ENCODE results near the gene CATSPER2. TPM values are rescaled to one million over a fixed set of nuclear protein-coding genes. Genes with fewer than 3 reads are reported as not detected.

CATSPER2 gene
- total RNA-seq, 3 donors from 2014 or later: 1.8 to 10.2 (median 6.6) TPM

Other genes with a start within 250 kb of the CATSPER2 start
- gene TP53BP1, start 155.7 kb downstream of the CATSPER2 start, total RNA-seq: 10 to 100 TPM; 30.1 to 65.5 (median 60.9) TPM
- gene MAP1A, start 131.2 kb downstream of the CATSPER2 start, total RNA-seq: 10 to 100 TPM in 1 of 3 donors, 1 to 10 TPM in 2; 2.8 to 12.8 (median 8.8) TPM
- 10 to 100 TPM; 11.4 to 75.4 (median 33.2) TPM for gene PPIP5K1, start 58.6 kb downstream of the CATSPER2 start, total RNA-seq
- gene CKMT1B, start 54.8 kb downstream of the CATSPER2 start, total RNA-seq: 1 to 10 TPM in 2 of 3 donors, not detected in 1; 2.6 to 5.7 TPM
- 1 to 10 TPM in 2 of 3 donors, under 1 TPM in 1; 0.64 to 2.0 (median 1.3) TPM for gene STRC, start 30.0 kb downstream of the CATSPER2 start, total RNA-seq
- gene CKMT1A, start 45.0 kb upstream of the CATSPER2 start, total RNA-seq: 1 to 10 TPM in 1 of 3 donors, under 1 TPM in 1, not detected in 1; 0.66 to 2.0 TPM
- gene PDIA3, start 97.6 kb upstream of the CATSPER2 start, total RNA-seq: 100 to 1,000 TPM; 107 to 125 (median 109) TPM
- gene ELL3, start 128.1 kb upstream of the CATSPER2 start, total RNA-seq: 10 to 100 TPM in 1 of 3 donors, 1 to 10 TPM in 2; 5.2 to 14.5 (median 9.0) TPM
- gene SERF2, start 143.5 kb upstream of the CATSPER2 start, total RNA-seq: 100 to 1,000 TPM; 653 to 916 (median 695) TPM
- gene SERINC4, start 151.4 kb upstream of the CATSPER2 start, total RNA-seq: under 1 TPM in 1 of 3 donors, not detected in 2; 0.16 TPM
- gene HYPK, start 151.8 kb upstream of the CATSPER2 start, total RNA-seq: 10 to 100 TPM in 2 of 3 donors, 1 to 10 TPM in 1; 9.5 to 17.7 (median 11.2) TPM
- gene MFAP1, start 175.8 kb upstream of the CATSPER2 start, total RNA-seq: 10 to 100 TPM; 14.4 to 26.3 (median 15.7) TPM
- gene WDR76, start 178.2 kb upstream of the CATSPER2 start, total RNA-seq: 1 to 10 TPM; 4.2 to 4.6 (median 4.5) TPM